Measurements from ENCODE around the gene MTARC2. TPM values are rescaled to one million over a fixed set of nuclear protein-coding genes. Genes with fewer than 3 reads are reported as not detected.
"Not testable (repeated sequence)": the region's sequence is repeated elsewhere in the genome, so short reads cannot be mapped to it uniquely, and the experiment has no call there.

MTARC2 gene
- total and polyA plus RNA-seq, 7 donors: 4.8 to 22.7 (median 11.9) TPM

DNA sequence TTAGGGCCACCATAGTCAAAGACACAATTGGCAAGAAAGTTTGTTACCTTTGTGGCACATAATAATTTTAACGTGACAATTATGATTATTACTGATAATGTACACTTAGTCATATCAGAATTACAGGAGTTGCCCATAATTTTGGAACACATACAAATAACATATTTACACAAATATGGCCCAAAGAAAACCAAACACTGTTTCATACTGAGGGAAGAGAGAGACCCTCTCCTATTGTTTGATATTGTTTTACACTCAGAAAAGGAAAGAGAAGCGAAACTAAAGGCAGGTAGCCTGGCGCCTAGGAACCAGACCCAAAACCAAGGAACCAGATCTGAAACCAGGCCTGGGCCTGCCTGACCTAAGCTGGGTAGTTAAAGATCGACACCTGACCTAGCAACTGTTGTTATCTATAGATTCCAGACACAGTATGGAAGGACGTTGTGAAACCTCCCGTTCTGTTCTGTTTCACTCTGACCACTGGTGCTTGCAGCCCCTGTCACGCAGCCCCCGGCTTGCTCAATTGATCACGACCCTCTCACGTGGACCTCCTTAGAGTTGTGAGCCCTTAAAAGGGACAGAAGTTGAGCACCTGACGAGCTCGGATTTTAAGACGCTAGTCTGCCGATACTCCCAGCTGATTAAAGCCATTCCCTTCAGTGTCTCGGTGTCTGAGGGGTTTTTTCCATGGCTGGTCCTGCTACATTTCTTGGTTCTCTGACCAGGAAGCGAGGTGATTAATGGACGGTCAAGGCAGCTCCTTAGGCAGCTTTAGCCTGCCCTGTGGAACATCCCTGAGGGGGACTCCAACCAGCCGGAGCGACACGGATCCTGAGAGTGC is 30.1 kb upstream of the MTARC2 start:
- DNase-seq: no peak

DNA sequence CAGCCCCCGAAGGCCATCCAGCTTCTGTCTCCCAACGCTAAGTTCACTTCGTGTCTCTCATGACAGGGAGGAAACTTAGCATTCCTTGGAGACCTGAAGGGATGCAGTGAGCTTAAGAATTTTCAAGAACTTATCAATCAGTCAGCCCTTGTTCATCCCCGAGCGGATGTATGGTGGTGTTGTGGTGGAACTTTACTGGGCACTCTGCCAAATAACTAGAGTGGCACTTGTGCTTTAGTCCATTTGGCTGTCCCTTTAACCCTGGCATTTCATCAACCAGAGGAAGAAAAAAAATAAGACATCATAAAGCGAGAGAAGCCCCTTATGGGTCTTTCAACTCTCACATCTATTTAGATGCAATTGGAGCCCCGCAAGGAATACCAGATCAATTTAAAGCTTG is 26.9 kb upstream of the MTARC2 start:
- H3K4me3 ChIP-seq; H3K27ac ChIP-seq; H3K4me1 ChIP-seq; H3K27me3 ChIP-seq; intact Hi-C loops (cut with DNase I); H3K36me3 ChIP-seq; H3K9me3 ChIP-seq; DNase-seq: not testable (repeated sequence)
- WGBS, 2 donors: 80 to 89% methylated on average over 7 of the region's 7 CpGs

More for the DNA sequence above, 30.1 kb upstream of the MTARC2 start:
- Histone ChIP-seq H3K36me3 (no peaks in the 10 kb centered on the region), H3K27me3 (no peaks in the 10 kb centered on the region), H3K9me3 (no peaks in the 10 kb centered on the region), H3K4me3 (no peak overlapping the region), H3K27ac (no peak overlapping the region), H3K4me1 (no peaks in the 10 kb centered on the region)
- intact Hi-C loops (cut with DNase I): no loop called here
- no peak for TF ChIP-seq EP300 (IDR thresholded peaks at IDR 0.05)
- WGBS, 2 donors: 89 to 90% methylated on average over 20 of the region's 20 CpGs

DNA sequence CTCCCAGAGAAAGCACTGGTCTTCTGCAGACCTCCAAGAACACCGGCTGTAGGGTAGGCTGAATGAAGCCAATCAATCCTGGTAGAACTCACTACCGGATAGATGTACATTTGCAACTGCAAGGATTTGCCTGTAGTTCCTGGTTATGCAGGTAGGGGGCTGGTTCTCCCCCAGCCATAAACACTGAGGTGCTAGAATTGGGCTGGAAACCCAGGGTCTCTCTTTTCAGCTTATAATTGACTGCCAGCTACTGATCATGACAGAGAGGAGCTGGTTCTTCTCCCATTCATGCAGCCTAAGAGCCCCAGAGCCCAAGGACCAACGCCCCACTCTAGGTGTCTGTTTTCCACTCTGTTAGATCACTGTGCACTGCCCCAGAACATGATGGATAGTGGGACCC is 21.5 kb upstream of the MTARC2 start:
- no peaks in the 10 kb centered on the region for H3K4me1 ChIP-seq
- H3K27me3 ChIP-seq: no peaks in the 10 kb centered on the region
- WGBS, 2 donors: 88 to 90% methylated on average over 3 of the region's 3 CpGs
- no peak overlapping the region for H3K4me3 ChIP-seq
- H3K27ac ChIP-seq: no peak overlapping the region
- TF ChIP-seq, protein P1, sequence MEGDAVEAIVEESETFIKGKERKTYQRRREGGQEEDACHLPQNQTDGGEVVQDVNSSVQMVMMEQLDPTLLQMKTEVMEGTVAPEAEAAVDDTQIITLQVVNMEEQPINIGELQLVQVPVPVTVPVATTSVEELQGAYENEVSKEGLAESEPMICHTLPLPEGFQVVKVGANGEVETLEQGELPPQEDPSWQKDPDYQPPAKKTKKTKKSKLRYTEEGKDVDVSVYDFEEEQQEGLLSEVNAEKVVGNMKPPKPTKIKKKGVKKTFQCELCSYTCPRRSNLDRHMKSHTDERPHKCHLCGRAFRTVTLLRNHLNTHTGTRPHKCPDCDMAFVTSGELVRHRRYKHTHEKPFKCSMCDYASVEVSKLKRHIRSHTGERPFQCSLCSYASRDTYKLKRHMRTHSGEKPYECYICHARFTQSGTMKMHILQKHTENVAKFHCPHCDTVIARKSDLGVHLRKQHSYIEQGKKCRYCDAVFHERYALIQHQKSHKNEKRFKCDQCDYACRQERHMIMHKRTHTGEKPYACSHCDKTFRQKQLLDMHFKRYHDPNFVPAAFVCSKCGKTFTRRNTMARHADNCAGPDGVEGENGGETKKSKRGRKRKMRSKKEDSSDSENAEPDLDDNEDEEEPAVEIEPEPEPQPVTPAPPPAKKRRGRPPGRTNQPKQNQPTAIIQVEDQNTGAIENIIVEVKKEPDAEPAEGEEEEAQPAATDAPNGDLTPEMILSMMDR (IDR thresholded peaks at IDR 0.05): no peak
- TF ChIP-seq EP300 (IDR thresholded peaks at IDR 0.05) (no peak), POLR2A (IDR thresholded peaks at IDR 0.05) (no peak), POLR2AphosphoS5 (IDR thresholded peaks at IDR 0.05) (no peak)
- H3K36me3 ChIP-seq: no peaks in the 10 kb centered on the region
- no peaks in the 10 kb centered on the region for H3K9me3 ChIP-seq
- no peak for DNase-seq
- intact Hi-C loops (cut with DNase I): no loop called here

DNA sequence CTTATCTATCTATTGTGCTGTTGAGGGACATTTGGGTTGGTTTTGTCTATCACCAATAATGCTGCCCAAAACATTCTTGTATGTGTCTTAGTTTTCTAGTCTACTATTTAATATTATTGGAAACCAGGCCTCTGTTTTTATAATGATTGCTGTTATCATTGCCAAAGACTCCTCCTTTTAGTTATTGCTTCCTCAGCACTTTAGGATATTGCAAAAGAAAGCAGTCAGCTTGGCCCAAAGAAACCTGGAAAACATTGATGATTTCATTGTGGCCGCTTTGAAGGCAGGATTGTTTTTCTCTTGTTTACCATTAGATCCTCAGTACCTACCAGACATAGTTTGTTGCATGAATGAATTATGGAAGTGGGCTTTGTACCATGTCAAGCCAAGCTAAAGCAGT is 20.6 kb upstream of the MTARC2 start:
- H3K9me3 ChIP-seq: no peaks in the 10 kb centered on the region
- H3K27me3 ChIP-seq: no peaks in the 10 kb centered on the region
- TF ChIP-seq, protein P1 (IDR thresholded peaks at IDR 0.05): no peak
- TF ChIP-seq EP300 (IDR thresholded peaks at IDR 0.05) (no peak), POLR2A (IDR thresholded peaks at IDR 0.05) (no peak), POLR2AphosphoS5 (IDR thresholded peaks at IDR 0.05) (no peak)
- H3K36me3 ChIP-seq: no peaks in the 10 kb centered on the region
- H3K4me1 ChIP-seq: peaks cover 0 to under 1% (median 0%) of the 10 kb centered on the region in 4 donors
- DNase-seq: no peak
- WGBS, 2 donors: 89 to 97% methylated on average over 1 of the region's 1 CpG
- no peak overlapping the region for H3K4me3 ChIP-seq
- H3K27ac ChIP-seq: no peak overlapping the region
- intact Hi-C loops (cut with DNase I): no loop called here

DNA sequence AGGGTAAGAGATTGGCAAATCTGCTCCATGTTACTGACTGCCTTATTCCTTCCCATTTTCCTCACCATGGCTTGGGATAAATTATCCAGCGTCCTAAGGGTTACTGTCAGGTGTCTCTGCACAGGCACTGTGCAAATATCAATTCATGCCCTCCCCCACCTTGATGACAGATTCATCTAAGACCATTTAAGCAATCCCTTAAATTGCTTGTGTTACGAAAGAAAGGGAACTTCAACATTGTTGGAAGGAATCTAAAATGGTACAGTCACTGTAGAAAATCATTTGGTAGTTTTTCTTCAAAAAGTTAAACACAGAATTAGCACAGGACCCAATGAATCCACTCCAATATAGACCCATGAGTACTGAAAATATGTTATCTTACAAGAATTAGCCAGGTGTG is 17.6 kb upstream of the MTARC2 start:
- no peaks in the 10 kb centered on the region for H3K36me3 ChIP-seq
- intact Hi-C loops (cut with DNase I): no loop called here
- H3K27ac ChIP-seq: no peak overlapping the region
- H3K4me3 ChIP-seq: no peak overlapping the region
- H3K4me1 ChIP-seq: peaks cover 0 to 22% (median 11%) of the 10 kb centered on the region in 4 donors
- 87 to 91% methylated on average over 2 of the region's 2 CpGs for WGBS, 2 donors
- DNase-seq: no peak
- TF ChIP-seq POLR2A (IDR thresholded peaks at IDR 0.05): no peak
- no peak for TF ChIP-seq EP300 (IDR thresholded peaks at IDR 0.05)
- TF ChIP-seq, protein P1 (IDR thresholded peaks at IDR 0.05): no peak
- no peak for TF ChIP-seq POLR2AphosphoS5 (IDR thresholded peaks at IDR 0.05)
- no peaks in the 10 kb centered on the region for H3K27me3 ChIP-seq
- no peaks in the 10 kb centered on the region for H3K9me3 ChIP-seq

DNA sequence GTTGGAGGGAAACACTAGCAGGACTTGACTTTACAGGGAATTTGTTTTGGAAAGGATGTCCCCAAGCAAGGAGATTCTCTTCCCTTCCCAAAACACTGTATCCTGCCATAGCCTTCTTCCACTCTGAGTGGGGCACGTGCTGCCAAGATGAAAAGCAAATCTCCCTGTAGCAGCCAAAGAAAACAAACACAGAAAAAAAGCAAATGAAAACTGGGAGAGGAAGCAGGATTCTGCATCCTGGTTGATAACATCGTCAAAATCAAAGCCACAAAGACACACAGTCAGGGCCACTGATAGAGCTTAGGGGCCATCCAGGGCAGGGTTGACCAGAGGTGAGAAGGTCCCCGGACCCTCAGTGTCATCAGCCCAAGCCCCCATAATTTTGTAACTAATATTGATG is 16.0 kb upstream of the MTARC2 start:
- DNase-seq: no peak
- TF ChIP-seq EP300 (IDR thresholded peaks at IDR 0.05) (no peak), POLR2AphosphoS5 (IDR thresholded peaks at IDR 0.05) (no peak), POLR2A (IDR thresholded peaks at IDR 0.05) (no peak)
- TF ChIP-seq, protein P1 (IDR thresholded peaks at IDR 0.05): no peak
- no peaks in the 10 kb centered on the region for H3K27me3 ChIP-seq
- intact Hi-C loops (cut with DNase I): no loop called here
- H3K27ac ChIP-seq: peak overlapping the region; percentile 33 to 68 (median 42)
- H3K4me3 ChIP-seq: no peak overlapping the region
- no peaks in the 10 kb centered on the region for H3K9me3 ChIP-seq
- peaks cover 0 to 22% (median 11%) of the 10 kb centered on the region in 4 donors for H3K4me1 ChIP-seq
- no peaks in the 10 kb centered on the region for H3K36me3 ChIP-seq
- WGBS, 2 donors: 42 to 56% methylated on average over 3 of the region's 3 CpGs

All from sigmoid colon (tissue), 7 donors.